NCI-H524 (cell line): ENCODE data around the gene ECHS1.

Source experiments
- DNase-seq, 2 experiments: peaks; one replicate each; lab custom pipeline; 2025; lab: John Stamatoyannopoulos, UW

The ECHS1 gene

DNA sequence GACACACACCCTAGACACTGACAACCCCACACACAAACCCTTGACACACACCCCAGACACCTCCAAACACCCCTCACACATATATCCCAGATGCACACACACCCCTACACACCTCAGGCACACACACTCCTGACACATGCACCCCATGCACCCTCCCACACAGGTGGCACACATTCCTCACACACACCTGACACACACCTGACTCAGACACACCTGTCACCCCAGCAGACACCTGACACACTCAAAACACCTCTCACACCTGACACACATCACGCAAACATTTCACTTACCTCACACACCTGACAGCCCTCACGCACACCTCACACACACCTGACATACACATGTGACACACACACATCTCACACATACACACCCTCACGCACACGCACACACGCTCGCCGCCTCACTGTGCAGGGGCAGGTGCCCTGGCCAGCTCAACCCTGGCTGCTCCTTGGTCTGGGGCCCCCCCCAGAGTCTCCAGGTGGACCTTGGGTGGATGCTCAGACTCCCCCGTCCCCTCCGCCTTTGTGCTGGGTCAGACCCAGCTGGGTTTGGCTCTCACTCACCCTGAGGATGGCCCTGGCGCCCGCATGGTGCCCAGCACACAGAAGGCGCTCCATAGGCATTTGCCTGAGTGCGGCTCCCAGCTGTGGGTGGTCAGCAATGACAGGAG, 33.3 kb downstream of the ECHS1 start:
- DNase-seq: no peak

DNA sequence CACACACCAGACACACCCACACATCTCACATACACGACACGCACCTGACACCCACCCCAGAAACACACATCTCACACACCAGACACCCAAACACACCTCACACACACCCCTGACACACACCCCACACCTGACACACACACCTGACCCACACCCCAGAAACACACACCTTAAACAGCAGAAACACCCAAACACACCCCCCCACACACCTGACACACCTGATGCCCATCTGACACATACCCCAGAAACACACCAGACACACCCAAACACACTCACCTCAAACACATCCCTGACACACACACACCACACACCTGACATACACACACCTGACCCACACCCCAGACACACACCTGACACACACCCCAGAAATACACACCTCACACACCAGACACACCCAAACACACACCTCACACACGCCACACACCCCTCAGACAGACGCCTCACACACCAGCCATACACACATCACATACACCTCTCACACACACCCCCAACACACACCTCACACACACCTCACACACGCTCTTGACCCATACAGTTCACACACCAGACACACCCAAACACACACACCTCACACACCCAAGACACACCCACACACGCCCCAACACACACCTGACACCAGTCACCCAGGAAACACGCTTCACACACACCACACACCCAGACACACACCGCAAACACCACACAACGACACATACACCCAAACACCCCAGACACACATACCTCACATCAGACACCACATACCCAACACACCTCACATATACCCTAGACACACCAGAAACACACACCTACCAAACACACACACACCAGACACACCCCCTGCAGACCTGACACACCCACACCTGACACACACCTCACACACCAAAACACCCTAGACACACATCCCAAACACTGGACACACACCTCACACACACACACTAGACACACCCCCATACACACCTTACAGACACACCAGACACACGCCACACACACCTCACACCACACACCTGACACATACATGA, 34.8 kb downstream of the ECHS1 start:
- no peak for DNase-seq

DNA sequence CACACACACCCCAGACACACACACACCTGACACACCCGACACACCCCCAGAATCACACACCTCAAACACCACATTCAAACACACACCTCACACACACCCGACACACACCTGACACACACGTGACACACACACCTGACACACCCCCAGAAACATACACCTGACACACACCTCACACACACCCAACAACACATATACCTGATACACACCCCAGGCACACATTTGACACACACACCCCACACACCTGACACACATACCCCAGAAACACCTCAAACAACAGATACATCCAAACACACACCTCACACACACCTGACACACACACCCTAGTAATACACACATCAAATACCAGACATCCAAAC, 35.8 kb downstream of the ECHS1 start:
- DNase-seq: no peak

DNA sequence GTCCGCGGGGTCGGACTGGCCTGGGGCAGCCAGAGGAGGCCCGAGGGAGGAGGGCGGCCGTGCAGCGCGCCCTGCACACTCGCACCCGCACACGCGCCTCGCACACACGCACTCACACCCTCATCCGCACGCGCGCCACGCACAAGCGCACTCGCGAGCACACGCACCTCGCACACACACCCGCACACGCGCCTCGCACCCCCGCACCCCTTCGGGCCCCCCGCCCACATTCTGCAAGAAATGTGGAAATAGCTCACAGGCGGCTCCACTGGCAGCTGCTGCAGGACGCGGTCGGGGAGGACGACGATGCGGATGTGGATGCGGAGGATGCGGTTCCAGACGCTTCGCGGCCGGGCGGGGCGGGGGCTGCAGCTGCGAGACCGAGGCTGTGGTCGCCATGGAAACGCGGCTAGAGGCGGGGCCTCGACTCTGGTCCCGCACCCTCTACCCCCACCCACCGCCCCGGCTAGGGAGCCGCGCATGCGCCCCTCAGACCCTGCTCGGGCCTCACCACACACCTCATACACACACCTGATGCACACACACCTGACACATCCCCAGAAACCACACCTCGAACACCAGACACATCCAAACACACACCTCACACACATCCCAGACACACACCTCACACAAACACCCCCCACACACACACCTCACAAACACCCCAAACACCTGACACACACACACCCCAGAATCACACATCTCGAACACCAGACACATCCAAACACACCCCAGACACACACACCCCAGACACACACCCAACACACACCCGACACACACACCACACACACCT, 36.4 kb downstream of the ECHS1 start, which contains the start of gene CALY:
Gene CALY, minus strand, starts transcription at position 320 of the 793 bp plus-strand sequence. CDS start 7,907 bp downstream, outside the sequence.
- no peak for DNase-seq

DNA sequence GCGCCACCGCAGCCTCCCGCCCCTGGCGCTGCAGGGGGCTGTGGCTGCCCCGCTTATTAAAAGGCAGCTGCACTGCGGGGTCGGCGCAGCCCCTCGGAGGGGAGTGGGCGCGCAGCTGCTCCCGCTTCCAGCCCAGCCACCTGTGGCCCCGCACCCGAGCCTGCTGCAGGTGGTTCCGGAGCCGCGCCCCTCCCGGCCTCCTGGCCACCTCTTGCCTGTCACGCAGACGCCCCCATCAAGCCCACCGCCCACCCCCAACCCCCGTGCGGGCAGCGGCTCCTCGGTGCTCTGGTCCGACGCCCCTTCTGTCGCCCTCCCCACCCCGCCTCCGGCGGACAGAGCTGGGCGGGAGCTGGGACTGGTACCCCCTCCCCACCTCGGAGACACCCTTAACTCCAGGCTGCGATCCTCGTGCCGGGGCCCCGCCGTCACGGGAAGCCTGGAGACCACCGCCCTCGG, 37.0 kb downstream of the ECHS1 start:
- DNase-seq: no peak

DNA sequence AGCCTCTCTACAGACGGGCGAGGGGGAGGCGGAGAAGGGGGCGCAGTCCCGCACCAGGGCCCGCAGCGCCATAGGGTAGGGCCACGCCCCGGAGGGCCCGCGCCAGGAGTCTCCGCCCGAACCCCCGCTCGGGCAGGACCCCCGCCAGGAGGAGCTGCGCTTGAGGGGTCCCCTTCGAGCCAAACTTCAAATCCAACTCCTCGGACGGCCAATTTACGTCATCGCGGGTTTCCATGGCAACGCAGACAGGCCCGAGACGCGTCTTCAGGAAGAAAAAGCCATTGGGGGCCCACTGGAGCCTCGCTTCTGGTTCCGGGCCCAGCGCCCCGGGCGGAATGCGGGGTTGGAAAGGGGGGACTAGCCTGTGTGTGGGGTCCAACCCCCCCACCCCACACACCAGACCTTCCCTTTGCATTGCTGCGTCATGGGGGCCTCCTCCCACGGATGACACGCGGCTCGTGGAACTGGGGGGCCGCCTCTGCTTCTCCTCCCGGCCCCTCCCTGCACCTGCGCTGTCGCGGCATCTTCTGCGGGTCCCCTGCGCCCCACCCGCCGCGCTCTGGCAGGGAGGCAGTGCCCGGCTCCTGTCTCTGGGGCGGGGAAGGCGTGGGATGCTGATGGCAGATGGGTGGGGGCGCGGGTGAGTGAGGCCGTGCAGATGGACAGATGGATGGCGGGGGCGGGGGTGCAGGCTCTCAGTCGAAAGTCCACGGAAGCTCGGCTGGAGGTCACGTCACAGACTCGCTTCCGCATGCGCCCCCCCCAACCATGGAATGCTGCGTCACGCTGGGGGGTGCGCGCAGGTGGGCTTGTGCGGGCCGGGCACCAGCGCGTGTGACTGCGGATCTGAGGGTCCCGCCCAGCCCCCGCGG, 37.7 kb downstream of the ECHS1 start:
- DNase-seq: peak in 1 of 2 experiments; percentile 9

DNA sequence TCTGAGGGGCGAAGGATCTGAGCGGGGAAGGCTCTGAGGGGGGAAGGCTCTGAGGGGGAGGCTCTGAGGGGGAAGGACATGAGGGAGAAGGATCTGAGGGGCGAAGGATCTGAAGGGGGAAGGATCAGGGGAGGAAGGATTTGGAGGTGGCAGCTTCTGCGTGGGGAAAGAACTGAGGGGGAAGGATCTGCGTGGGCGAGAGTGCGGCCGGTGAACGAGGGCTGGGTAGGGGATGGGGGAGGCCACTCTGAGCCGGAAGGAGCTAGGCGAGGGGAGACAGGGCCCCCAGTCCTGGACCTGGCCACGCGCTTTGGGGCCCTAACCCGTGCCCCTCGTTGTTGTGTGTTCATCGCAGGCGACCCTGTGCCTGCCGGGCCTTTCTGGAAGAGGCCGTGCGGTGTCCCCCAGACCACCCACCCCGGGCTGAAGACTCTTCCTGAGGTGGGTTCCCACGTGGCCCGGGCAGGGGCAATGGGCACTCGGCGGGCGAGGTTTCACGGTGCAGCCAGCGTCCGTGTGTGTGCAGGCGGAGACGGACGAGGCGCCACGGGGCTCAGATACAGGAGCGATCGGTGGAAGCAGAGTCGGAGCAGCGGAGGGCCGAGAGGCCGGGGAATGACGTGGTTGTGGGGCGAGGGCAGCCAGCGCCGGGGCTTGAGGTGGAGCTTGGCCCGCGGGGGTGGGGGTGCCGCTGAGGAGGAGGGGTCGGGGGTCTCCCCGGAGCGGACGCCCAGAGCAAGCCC, 38.5 kb downstream of the ECHS1 start:
- DNase-seq: no peak

DNA sequence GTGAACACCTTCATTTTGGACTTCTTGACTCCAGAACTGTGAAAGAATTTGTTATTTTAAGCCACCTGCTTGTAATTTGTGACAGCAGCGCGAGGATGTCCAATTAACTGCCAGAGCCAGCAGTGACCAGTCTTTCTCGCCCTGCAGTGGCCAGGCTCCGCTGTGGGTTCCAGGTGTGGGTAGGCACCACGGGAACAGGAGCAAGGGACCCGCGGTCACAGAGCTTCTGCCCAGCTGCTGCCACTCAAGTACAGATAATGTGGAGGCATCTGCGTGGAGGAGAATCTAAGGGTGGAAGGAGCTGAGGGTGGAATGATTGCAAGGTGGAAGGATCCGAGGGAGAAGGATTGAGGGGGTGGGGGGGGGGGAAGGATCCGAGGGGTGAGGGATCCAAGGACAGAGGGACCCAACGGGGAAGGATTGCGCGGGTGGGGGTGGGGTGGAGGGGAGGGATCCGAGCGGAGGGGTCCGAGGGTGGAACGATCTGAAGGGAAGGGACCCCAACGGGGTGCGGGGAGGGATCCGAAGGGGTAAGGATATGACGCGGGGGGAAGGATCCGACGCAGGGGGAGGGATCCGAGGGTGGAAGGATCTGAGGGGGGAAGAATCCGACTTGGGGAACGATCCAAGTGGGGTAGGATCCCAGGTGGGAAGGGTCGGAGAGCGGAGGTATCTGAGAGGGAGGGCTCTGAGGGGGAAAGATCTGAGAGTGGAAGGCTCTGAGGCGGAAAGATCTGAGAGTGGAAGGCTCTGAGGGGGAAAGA, 40.0 kb downstream of the ECHS1 start:
- no peak for DNase-seq

DNA sequence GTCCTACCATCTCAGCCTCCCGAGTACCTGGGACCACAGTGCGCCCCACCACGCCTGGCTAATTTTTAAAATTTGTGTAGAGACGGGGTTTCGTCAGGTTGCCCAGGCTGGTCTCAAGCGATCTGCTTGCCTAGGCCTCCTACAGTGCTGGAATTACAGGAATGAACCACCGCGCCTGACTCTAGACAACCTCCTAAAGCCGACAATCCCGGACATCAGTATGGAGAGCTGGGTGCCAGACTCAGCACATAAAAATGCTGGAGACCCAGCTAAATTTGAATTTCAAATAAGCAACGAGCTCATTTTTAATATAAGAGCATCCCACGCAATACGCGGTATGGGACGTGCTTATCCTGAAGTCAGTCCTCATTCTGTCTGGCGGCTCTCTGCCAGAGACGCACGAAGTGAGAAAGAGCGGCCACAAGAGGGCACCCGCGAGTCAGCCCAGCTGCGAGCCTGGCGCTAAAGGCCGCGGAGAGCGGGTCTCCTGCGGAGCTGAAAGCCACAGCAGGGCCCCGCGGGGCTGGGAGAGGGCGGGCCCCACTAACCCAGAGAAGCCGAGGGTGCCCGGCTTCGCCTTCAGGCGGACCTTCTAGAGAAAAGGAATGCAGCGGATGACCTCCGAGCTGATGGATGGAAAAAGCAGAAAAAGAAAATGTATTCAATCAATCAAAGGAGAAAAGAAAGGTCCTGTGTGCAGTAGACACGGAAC, 43.5 kb downstream of the ECHS1 start:
- peak in 1 of 2 experiments; percentile 57 for DNase-seq

DNA sequence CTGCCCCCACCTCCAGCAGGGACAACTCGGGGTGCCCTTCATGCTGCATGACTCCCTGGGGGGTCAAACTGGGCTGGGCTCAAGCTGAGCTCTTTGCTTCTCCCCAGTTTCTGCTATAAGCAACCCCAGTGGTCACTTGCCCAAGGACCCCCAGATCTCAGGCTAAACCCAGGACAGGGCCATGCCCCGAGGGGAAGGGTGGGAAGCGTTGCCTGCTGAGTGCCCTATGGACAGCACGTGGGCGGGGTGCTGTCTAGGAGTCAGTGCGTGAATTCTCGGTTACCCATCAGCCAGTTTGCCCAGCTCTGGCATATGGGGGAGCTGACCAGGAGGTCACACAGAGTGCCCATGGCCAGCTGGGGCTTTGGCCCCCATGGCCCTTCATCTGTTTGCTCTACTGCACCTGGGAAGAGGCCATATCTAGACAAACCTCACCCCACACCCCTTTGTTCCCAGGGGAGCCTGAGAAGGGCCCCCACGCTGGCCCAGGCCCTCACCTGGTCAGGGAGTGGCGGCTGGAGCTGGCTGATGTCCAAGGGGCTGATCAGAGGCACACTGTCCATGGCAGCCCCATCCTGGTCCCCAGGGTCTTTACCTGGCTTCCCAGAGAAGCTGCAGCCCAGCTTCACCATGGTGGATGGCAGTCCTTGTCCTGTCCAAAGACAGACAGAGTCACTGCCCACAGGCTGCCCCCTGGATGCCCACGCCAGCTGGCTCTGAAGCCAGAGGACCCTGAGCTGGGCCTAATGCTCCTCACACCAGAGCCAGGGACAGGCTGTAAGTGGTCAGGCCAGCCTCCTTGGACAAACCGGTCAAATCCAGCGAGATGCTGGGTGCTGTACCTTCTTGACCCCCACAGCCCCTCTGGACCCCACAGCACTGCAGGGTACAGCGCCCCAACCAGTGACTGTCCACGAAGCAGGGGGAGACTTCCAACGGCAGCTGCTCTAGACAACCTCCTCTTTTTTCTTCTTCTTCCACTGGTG, 44.5 kb downstream of the ECHS1 start:
- DNase-seq: no peak

DNA sequence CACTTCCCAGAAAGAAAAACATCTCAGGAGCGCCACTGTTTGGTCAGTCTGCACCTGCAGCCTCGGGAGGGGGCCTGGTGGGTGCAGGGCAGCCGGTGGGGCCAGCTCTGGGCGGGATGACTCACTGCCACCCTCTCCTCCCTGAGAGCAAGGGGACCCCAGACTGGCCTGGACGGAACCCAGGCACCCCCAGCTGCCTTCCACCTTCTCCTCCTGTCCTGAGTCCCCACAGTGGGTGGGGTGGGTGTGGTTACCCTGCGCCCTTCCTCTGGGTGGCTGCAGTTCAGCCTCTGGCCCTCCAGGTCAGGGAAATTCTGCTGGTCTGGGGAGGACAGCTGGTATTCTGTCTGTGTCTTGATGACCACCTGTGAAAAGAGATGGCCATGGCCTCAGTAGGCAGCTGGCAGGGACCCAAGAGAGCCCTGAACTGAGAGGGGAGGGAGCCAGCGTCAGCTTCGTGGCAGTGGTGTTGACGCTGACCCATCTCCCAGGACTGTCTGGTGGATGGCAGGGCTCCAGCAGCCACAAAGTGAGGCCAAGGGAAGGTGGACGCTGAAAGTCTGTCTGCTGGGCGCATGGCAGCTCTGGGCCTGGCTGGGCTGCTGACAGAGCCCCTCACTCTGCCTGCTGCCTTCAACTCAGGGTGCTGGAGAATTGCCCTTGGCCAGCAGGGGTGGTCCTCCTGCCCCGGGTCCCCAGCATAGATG, 45.4 kb downstream of the ECHS1 start:
- DNase-seq: no peak

DNA sequence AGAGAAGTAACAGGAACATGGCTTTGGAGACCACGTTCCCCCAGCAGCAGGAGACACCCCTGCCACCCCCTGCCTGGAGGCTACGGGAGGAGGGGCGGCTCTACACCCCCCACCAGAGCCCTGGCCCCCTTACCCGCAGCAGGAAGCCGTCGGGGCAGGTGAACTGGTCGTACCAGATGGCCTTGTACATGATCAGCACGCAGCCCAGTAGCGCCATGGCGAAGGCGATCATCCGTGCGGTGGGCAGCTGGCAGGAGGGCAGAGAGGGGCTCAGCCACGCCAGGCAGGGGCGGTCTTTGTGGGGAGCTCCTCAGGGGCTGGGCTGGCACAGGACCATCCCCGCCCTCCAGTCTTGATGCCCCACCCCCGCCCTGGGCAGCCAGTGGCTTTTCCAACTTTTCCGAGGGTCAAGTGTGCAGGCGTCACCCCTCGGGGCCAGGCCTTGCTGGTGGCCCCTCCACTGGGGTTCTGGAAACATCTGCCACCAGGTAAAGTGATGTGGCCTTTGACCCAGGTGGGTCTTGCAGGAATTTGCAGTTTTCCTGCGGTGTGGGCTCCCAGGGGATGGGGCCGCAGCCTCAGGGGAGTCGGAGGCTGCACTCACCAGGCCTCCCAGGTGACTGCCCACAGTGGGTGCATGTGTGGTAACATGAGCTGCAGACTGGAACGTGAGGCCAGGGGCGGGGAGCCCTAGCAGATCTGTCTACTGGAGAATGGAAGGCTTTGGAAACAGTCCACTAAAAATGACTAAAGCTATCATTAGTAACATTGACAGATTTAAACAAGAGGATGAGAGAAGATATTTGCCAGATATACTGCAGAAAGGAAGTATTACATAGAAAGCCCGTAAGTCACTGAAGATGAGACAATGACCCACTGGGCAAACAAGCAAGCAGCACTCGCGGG, 46.2 kb downstream of the ECHS1 start:
- no peak for DNase-seq

DNA sequence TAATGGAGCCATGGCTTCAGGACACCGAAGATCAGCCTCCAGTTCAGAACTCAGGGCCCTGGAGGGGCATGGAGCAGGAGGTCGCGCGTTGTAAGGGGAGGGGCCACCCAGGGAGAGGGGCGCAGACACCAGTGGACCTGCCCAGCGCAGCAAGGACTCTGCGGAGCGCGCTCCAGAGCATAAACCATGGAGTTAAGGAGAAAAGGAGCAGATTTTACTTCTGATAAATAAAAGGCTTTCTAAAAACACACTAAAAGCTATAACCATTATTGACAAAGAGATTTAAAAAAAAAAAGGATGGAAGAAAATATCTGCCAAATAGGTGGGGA, 47.0 kb downstream of the ECHS1 start:
- no peak for DNase-seq

DNA sequence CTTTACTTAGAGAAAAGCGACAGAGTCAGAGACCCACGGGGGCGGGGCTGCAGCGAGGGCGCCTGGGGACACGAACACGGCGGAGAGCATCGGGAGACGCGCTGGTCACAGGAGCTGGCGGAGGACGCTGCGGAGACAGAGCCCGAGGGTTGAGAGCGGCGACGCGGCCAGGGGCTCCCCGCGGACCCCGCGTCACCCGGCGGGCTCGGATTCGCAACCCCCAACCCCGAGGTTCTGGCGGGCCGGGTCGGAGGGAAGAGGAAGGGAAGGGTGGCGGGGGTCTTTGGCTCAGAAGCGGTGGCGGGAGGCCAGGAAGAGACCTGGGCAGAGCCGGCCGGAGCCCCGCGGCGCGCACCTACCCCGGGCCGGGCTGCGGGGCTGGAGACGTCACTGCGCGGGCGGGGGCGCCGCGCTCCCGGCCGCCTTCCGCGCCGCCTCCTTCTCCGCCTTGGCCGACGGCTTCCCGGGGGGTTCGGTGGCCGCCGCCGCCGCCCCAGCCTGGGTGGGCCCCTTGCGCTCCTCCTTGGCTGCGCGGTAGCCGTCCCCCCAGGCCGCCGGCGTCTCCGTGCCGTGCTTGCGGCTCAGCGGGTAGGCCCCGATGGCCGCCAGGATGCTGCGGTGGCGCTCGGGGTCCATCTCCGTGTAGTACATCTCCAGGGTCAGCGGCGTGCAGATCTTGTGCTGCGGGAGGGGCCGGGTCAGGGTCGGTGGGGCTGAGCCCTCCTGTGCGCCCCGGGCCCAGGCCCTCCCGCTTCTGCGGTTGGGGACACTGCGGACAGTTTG, 47.5 kb downstream of the ECHS1 start:
- no peak for DNase-seq

DNA sequence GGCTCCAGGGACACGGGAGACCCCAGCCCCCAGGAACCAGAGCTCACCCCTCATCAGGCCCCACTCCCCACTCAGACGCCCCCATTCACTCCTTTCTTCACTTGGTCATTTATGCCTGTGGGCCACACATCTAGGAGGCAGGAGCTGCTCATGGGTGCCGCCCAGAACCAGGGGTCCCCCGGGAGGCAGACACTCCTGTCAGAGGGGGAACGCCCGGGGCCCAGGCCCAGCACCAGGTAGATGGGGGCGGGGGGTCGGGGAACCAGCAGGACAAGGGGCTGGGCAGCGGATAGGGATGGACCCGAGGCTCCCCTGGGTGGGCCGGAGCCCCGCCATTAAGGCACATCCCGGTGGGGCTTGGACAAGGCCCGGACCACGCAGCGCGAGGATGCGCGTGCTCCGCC, 48.3 kb downstream of the ECHS1 start:
- no peak for DNase-seq
